ENCODE measurements around the gene GSPT1. TPM values are rescaled to one million over a fixed set of nuclear protein-coding genes. Genes with fewer than 3 reads are reported as not detected.
A peak's percentile ranks its signal among the peaks of the same experiment; 100 is the strongest.

The GSPT1 gene
- total and polyA plus RNA-seq, 9 of the 15 experiments (the other 6 are each of a cell fraction or from before 2014, with no cell fraction given): 63.8 to 269 (median 148) TPM

GRCh38 chr16:11851294-11852091 lies 64.3 kb downstream of the GSPT1 start, which contains the start of gene RSL1D1:
RSL1D1 (minus strand) TSS chr16:11851542; CDS start chr16:11851512, 30 bp downstream.
- intact Hi-C loops (cut with micrococcal nuclease) (no loop called here), in situ Hi-C loops (cut with MboI) (no loop called here)
- CTCF ChIA-PET (ENCODE audit: low intra/inter-chr PET ratio): no interaction called here
- Histone ChIP-seq H3K36me3 (ENCODE audit: control insufficient read depth, insufficient read depth, low read length) (peaks cover 54% of the 10 kb centered on the region), H3K9me1 (ENCODE audit: control insufficient read depth, insufficient read depth, low read length) (no peaks in the 10 kb centered on the region), H3K27me3 (ENCODE audit: control insufficient read depth in 2 of 2, insufficient read depth in 2 of 2, low read length in 2 of 2) (no peaks in the 10 kb centered on the region), H3K79me2 (ENCODE audit: control insufficient read depth, insufficient read depth, low read length) (peaks cover 94% of the 10 kb centered on the region), H3K4me1 (replicated peaks in 1 of 2; ENCODE audit: control insufficient read depth in 2 of 2, insufficient read depth in 2 of 2, low read length in 2 of 2) (peaks cover 8 to 25% of the 10 kb centered on the region in 2 experiments; a peak in 4 of 5 replicates), H3K27ac (ENCODE audit: extremely low read depth, low read depth, low read length) (peak within 1 kb of the TSS; percentile 91), H4K20me1 (replicated peaks; ENCODE audit: control insufficient read depth, insufficient read depth, low read length) (no peaks in the 10 kb centered on the region), H3K4me2 (ENCODE audit: insufficient read depth, low read length) (peak within 1 kb of the TSS; percentile 100), H3K9me3 (replicated peaks; ENCODE audit: control insufficient read depth, insufficient read depth, low read depth, low read length) (no peaks in the 10 kb centered on the region), H3K9ac (ENCODE audit: insufficient read depth in 1 of 2, low read depth in 2 of 2, low read length in 2 of 2) (peak within 1 kb of the TSS; percentile 100), H2AFZ (ENCODE audit: low read depth, low read length) (peak within 1 kb of the TSS; percentile 97), H3K4me3 (peak within 1 kb of the TSS; percentile 76)
- DNase-seq (ENCODE audit: extremely low read depth in 1 of 4, low spot score in 3 of 4): peak; percentile 96 to 99 (median 98)
- ATAC-seq: peak; percentile 89
- BruUV-seq (replicated peaks): TSS peak; percentile 88
- 1% methylated on average over 57 of the region's 57 CpGs for WGBS (ENCODE audit: insufficient coverage, low coverage, missing lambda C conversion rate)
- POLR2A ChIA-PET: interaction anchor here (0.5 to 1.6 kb wide), 10 partner anchors 9 to 690 kb away, joined by 3 to 10 read pairs (median 3); partner anchors contain the start of gene TXNDC11
- peak; percentile 95 for FAIRE-seq
- TF ChIP-seq HDAC2 (IDR thresholded peaks at IDR 0.05) (peak; percentile 73), SIN3A (IDR thresholded peaks at IDR 0.05; ENCODE audit: borderline replicate concordance in 2 of 2, control insufficient read depth in 1 of 2, low read depth in 2 of 2, low read length in 2 of 2) (peak; percentile 67 to 78; a peak in 2 of 4 replicates), ESRRA (IDR thresholded peaks at IDR 0.05; ENCODE audit: borderline replicate concordance, low read depth) (peak; percentile 29), NCOA6 (IDR thresholded peaks at IDR 0.05) (no peak), DACH1 (IDR thresholded peaks at IDR 0.05; ENCODE audit: partially characterized antibody) (no peak), NKRF (IDR thresholded peaks at IDR 0.05; ENCODE audit: borderline replicate concordance) (peak; percentile 97), SIN3B (IDR thresholded peaks at IDR 0.05; ENCODE audit: low read depth) (peak; percentile 53; the same call in 1 of the 2 replicates), NRF1 (conservative IDR thresholded peaks at IDR 0.05 in 1 of 2, IDR thresholded peaks at IDR 0.05 in 1 of 2) (peak; percentile 97), ZFP1 (CRISPR knock-in tag; IDR thresholded peaks at IDR 0.05) (no peak), SMAD1 (IDR thresholded peaks at IDR 0.05; ENCODE audit: low read depth, low read length, partially characterized antibody) (peak; percentile 55), CXXC5 (CRISPR knock-in tag; IDR thresholded peaks at IDR 0.05) (0 out of 2 replicates have a peak, but pooled peaks have one; percentile 26), PYGO2 (tag; IDR thresholded peaks at IDR 0.05) (no peak), JUND (IDR thresholded peaks at IDR 0.05; ENCODE audit: borderline replicate concordance, low read depth, low read length) (peak; percentile 69), JUND (tag; IDR thresholded peaks at IDR 0.05; ENCODE audit: borderline replicate concordance, low read depth, low read length) (no peak; the same call in 2 of the 3 replicates), ARNT (IDR thresholded peaks at IDR 0.05) (no peak)
- TF ChIP-seq, protein P1, sequence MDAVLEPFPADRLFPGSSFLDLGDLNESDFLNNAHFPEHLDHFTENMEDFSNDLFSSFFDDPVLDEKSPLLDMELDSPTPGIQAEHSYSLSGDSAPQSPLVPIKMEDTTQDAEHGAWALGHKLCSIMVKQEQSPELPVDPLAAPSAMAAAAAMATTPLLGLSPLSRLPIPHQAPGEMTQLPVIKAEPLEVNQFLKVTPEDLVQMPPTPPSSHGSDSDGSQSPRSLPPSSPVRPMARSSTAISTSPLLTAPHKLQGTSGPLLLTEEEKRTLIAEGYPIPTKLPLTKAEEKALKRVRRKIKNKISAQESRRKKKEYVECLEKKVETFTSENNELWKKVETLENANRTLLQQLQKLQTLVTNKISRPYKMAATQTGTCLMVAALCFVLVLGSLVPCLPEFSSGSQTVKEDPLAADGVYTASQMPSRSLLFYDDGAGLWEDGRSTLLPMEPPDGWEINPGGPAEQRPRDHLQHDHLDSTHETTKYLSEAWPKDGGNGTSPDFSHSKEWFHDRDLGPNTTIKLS (IDR thresholded peaks at IDR 0.05; ENCODE audit: borderline replicate concordance, low read depth): peak; percentile 59; the same call in 1 of the 2 replicates

All from K562 (cell line).